HepG2 (cell line): ENCODE measurements around the gene ARPIN. TPM values are rescaled to one million over a fixed set of nuclear protein-coding genes. Genes with fewer than 3 reads are reported as not detected.
A peak's percentile ranks its signal among the peaks of the same experiment; 100 is the strongest.

Experiments
- DNMT1 ChIP-seq: sonication (generic); formaldehyde crosslinking; IDR thresholded peaks from 2 replicates; pipeline ENCODE4 v1.5.1; 2020; ENCODE audit warnings: mild to moderate bottlenecking, missing genetic modification reagents
- ELF3 ChIP-seq: IDR thresholded peaks from 2 replicates; pipeline ENCODE4 v1.6.1; 2016; ENCODE audit warnings: missing genetic modification reagents, missing compliant biosample characterization
- IRF2 ChIP-seq: IDR thresholded peaks from 2 replicates; pipeline ENCODE4 v1.6.1; 2018; ENCODE audit warnings: missing genetic modification reagents, missing compliant biosample characterization
- JUN ChIP-seq: sonication (generic); formaldehyde crosslinking; IDR thresholded peaks from 2 replicates; pipeline ENCODE4 v1.4.0; 2020; ENCODE audit warnings: mild to moderate bottlenecking, missing genetic modification reagents
- MIER2 ChIP-seq: IDR thresholded peaks from 2 replicates; pipeline ENCODE4 v1.6.1; 2016; ENCODE audit warnings: missing biosample characterization, missing genetic modification reagents
- PPARG ChIP-seq: conservative IDR thresholded peaks from 2 replicates; pipeline ENCODE4 v1.6.1; 2016; ENCODE audit warnings: missing biosample characterization, missing genetic modification reagents
- RXRA ChIP-seq: sonication (generic); formaldehyde crosslinking; IDR thresholded peaks from 2 replicates; pipeline ENCODE4 v1.5.1; 2020; ENCODE audit warnings: missing genetic modification reagents
- STAG1 ChIP-seq: sonication (generic); formaldehyde crosslinking; IDR thresholded peaks from 2 replicates; pipeline ENCODE4 v1.4.0; 2020; ENCODE audit warnings: missing genetic modification reagents
- TEAD2 ChIP-seq: sonication (generic); formaldehyde crosslinking; IDR thresholded peaks from 2 replicates; pipeline ENCODE4 v1.9.0; 2021; ENCODE audit warnings: missing genetic modification reagents
- TSC22D2 ChIP-seq: sonication (generic); formaldehyde crosslinking; IDR thresholded peaks from 2 replicates; pipeline ENCODE4 v1.5.1; 2020; ENCODE audit warnings: missing genetic modification reagents, mild to moderate bottlenecking, borderline replicate concordance
- ZBTB44 ChIP-seq: sonication (generic); formaldehyde crosslinking; IDR thresholded peaks from 2 replicates; pipeline ENCODE4 v1.4.0; 2020; ENCODE audit warnings: missing genetic modification reagents
- ZBTB49 ChIP-seq: sonication (generic); formaldehyde crosslinking; IDR thresholded peaks from 2 replicates; pipeline ENCODE4 v1.4.0; 2020; ENCODE audit warnings: missing genetic modification reagents, borderline replicate concordance
- ZNF234 ChIP-seq: sonication (generic); formaldehyde crosslinking; conservative IDR thresholded peaks from 2 replicates; pipeline ENCODE4 v1.5.1; 2020; ENCODE audit warnings: mild to moderate bottlenecking, missing genetic modification reagents
- ZNF30 ChIP-seq: sonication (generic); formaldehyde crosslinking; IDR thresholded peaks from 2 replicates; pipeline ENCODE4 v1.5.0; 2020; ENCODE audit warnings: mild to moderate bottlenecking, missing genetic modification reagents
- ZNF770 ChIP-seq: sonication (generic); formaldehyde crosslinking; IDR thresholded peaks from 2 replicates; pipeline ENCODE4 v1.5.0; 2020; ENCODE audit warnings: mild to moderate bottlenecking, missing genetic modification reagents
- ZNF878 ChIP-seq: sonication (generic); formaldehyde crosslinking; IDR thresholded peaks from 2 replicates; pipeline ENCODE4 v1.8.1; 2023; ENCODE audit warnings: mild to moderate bottlenecking, missing genetic modification reagents, moderate library complexity
- polyA plus RNA-seq, 8 experiments: library from polyadenylated mRNA; depleted of rRNA in 3 of 8; stranded (reverse) in 7 of 8; unstranded in 1 of 8; fragments of >200 nt; fragmentation: Illumina TruSeq in 4 of 8; extraction: Trizol in 4 of 8; gene quantifications; 2 replicates each; pipeline versions ENCODE4 v1.2.1 to v1.2.3, GENCODE V29; 2011 to 2016; ENCODE audit warnings: low read depth in 4 of 8, missing spikeins in 1 of 8, mixed read lengths in 1 of 8; ENCODE audit not compliant: insufficient read depth in 1 of 8
- total RNA-seq, 5 experiments: library from RNA; depleted of rRNA; stranded (reverse); fragments of >200 nt; fragmentation: Illumina TruSeq; extraction: Trizol; gene quantifications; 2 replicates each; pipeline ENCODE4 v1.2.3, GENCODE V29; 2016; ENCODE audit warnings: low read depth in 1 of 5
- TF ChIP-seq, protein P1 (sequence below): IDR thresholded peaks from 2 replicates; pipeline ENCODE4 v1.6.1; 2016; ENCODE audit warnings: mild to moderate bottlenecking
- TF ChIP-seq, protein P2 (sequence below): sonication (generic); formaldehyde crosslinking; IDR thresholded peaks from 2 replicates; pipeline ENCODE4 v1.5.1; 2020; ENCODE audit warnings: mild to moderate bottlenecking, missing genetic modification reagents, moderate library complexity

The ARPIN gene
- total and polyA plus RNA-seq, 2 of the 13 experiments (the other 11 are each of a cell fraction or from before 2014, with no cell fraction given): 2.8 to 5.0 TPM

- TF ChIP-seq, protein P1, sequence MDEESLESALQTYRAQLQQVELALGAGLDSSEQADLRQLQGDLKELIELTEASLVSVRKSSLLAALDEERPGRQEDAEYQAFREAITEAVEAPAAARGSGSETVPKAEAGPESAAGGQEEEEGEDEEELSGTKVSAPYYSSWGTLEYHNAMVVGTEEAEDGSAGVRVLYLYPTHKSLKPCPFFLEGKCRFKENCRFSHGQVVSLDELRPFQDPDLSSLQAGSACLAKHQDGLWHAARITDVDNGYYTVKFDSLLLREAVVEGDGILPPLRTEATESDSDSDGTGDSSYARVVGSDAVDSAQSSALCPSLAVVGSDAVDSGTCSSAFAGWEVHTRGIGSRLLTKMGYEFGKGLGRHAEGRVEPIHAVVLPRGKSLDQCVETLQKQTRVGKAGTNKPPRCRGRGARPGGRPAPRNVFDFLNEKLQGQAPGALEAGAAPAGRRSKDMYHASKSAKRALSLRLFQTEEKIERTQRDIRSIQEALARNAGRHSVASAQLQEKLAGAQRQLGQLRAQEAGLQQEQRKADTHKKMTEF: 0 out of 2 replicates have a peak, but pooled peaks have one; percentile 32
- peak; percentile 35; the same call in 1 of the 2 replicates for TF ChIP-seq ELF3 (CRISPR knock-in tag)
- no peak for TF ChIP-seq DNMT1 (CRISPR knock-in tag)
- 0 out of 2 replicates have a peak, but pooled peaks have one; percentile 45 for TF ChIP-seq PPARG
- no peak for TF ChIP-seq ZNF878
- no peak for TF ChIP-seq ZBTB44 (CRISPR knock-in tag)
- no peak for TF ChIP-seq RXRA
- TF ChIP-seq ZNF770 (CRISPR knock-in tag): no peak
- peak; percentile 94 for TF ChIP-seq STAG1
- TF ChIP-seq TEAD2: no peak
- TF ChIP-seq IRF2: 0 out of 2 replicates have a peak, but pooled peaks have one; percentile 37
- no peak for TF ChIP-seq JUN (CRISPR knock-in tag)
- TF ChIP-seq ZBTB49 (CRISPR knock-in tag): no peak
- 0 out of 2 replicates have a peak, but pooled peaks have one; percentile 40 for TF ChIP-seq TSC22D2 (CRISPR knock-in tag)
- no peak for TF ChIP-seq ZNF234 (CRISPR knock-in tag)
- TF ChIP-seq ZNF30 (CRISPR knock-in tag): no peak
- TF ChIP-seq, protein P2, sequence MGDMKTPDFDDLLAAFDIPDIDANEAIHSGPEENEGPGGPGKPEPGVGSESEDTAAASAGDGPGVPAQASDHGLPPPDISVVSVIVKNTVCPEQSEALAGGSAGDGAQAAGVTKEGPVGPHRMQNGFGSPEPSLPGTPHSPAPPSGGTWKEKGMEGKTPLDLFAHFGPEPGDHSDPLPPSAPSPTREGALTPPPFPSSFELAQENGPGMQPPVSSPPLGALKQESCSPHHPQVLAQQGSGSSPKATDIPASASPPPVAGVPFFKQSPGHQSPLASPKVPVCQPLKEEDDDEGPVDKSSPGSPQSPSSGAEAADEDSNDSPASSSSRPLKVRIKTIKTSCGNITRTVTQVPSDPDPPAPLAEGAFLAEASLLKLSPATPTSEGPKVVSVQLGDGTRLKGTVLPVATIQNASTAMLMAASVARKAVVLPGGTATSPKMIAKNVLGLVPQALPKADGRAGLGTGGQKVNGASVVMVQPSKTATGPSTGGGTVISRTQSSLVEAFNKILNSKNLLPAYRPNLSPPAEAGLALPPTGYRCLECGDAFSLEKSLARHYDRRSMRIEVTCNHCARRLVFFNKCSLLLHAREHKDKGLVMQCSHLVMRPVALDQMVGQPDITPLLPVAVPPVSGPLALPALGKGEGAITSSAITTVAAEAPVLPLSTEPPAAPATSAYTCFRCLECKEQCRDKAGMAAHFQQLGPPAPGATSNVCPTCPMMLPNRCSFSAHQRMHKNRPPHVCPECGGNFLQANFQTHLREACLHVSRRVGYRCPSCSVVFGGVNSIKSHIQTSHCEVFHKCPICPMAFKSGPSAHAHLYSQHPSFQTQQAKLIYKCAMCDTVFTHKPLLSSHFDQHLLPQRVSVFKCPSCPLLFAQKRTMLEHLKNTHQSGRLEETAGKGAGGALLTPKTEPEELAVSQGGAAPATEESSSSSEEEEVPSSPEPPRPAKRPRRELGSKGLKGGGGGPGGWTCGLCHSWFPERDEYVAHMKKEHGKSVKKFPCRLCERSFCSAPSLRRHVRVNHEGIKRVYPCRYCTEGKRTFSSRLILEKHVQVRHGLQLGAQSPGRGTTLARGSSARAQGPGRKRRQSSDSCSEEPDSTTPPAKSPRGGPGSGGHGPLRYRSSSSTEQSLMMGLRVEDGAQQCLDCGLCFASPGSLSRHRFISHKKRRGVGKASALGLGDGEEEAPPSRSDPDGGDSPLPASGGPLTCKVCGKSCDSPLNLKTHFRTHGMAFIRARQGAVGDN (CRISPR knock-in tag): peak; percentile 58
- TF ChIP-seq MIER2 (CRISPR knock-in tag): 0 out of 2 replicates have a peak, but pooled peaks have one; percentile 38
These were observed 37.7 kb downstream of the ARPIN start (continued) for GRCh38 chr15:89874926-89875564.
